Measurements from ENCODE around the gene TSPAN9.

The TSPAN9 gene

GRCh38 chr12:3177778-3178425 is 100.7 kb downstream of the TSPAN9 start:
- no peak for DNase-seq (ENCODE audit: extremely low read depth, low read depth)
- TF ChIP-seq CTCF (IDR thresholded peaks at IDR 0.05; ENCODE audit: low read depth, low read length): no peak

- TF ChIP-seq CTCF (IDR thresholded peaks at IDR 0.05; ENCODE audit: low read depth, low read length): no peak
- DNase-seq (ENCODE audit: extremely low read depth, low read depth): no peak
Observed at GRCh38 chr12:3178671-3179313, 101.6 kb downstream of the TSPAN9 start.

- no peak for DNase-seq (ENCODE audit: extremely low read depth, low read depth)
- no peak for TF ChIP-seq CTCF (IDR thresholded peaks at IDR 0.05; ENCODE audit: low read depth, low read length)
Observed at GRCh38 chr12:3179731-3180130, 102.6 kb downstream of the TSPAN9 start.

GRCh38 chr12:3182426-3182825 is 105.2 kb downstream of the TSPAN9 start:
- TF ChIP-seq CTCF (IDR thresholded peaks at IDR 0.05; ENCODE audit: low read depth, low read length): no peak
- DNase-seq (ENCODE audit: extremely low read depth, low read depth): no peak

GRCh38 chr12:3184485-3184884 is 107.3 kb downstream of the TSPAN9 start:
- TF ChIP-seq CTCF (IDR thresholded peaks at IDR 0.05; ENCODE audit: low read depth, low read length): no peak

GRCh38 chr12:3185260-3185870 is 108.2 kb downstream of the TSPAN9 start:
- no peak for TF ChIP-seq CTCF (IDR thresholded peaks at IDR 0.05; ENCODE audit: low read depth, low read length)
- DNase-seq (ENCODE audit: extremely low read depth, low read depth): no peak

More at GRCh38 chr12:3184485-3184884, 107.3 kb downstream of the TSPAN9 start:
- DNase-seq (ENCODE audit: extremely low read depth, low read depth): no peak

- DNase-seq (ENCODE audit: extremely low read depth, low read depth): no peak
- TF ChIP-seq CTCF (IDR thresholded peaks at IDR 0.05; ENCODE audit: low read depth, low read length): no peak
Observed at GRCh38 chr12:3186546-3187215, 109.5 kb downstream of the TSPAN9 start.
